Body of pancreas (tissue), 4 donors: ENCODE data around the gene MYMX. TPM values are rescaled to one million over a fixed set of nuclear protein-coding genes. Genes with fewer than 3 reads are reported as not detected.
A peak's percentile ranks its signal among the peaks of the same experiment; 100 is the strongest.
"Not testable (repeated sequence)": the region's sequence is repeated elsewhere in the genome, so short reads cannot be mapped to it uniquely, and the experiment has no call there.

Source experiments
- ATAC-seq: fragments of 150-250 bp; one replicate; pipeline ENCODE4 v1.9.1; 2016
- DNase-seq, 4 donors: peaks; one replicate each; pipeline ENCODE4 v3.0.0-alpha.2; 2019
- H3K27ac ChIP-seq, 4 donors: fragments of 200-600 bp; sonication (generic); 1 replicate in 3 of 4; 2 replicates in 1 of 4; pipeline versions ENCODE4 v1.5.1 to v1.6.1; 2016 to 2019; ENCODE audit warnings: mild to moderate bottlenecking in 1 of 4, mixed read lengths in 1 of 4, moderate library complexity in 1 of 4
- H3K27me3 ChIP-seq, 2 donors: fragments of 200-600 bp; sonication (generic); one replicate each; pipeline ENCODE4 v1.6.0; 2016; ENCODE audit warnings: mild to moderate bottlenecking in 1 of 2
- H3K36me3 ChIP-seq, 2 donors: fragments of 200-600 bp; sonication (generic); replicated peaks in 1 of 2; 2 replicates each; pipeline ENCODE4 v1.5.1; 2016; ENCODE audit warnings: low read depth in 2 of 2; ENCODE audit not compliant: insufficient read depth in 1 of 2
- H3K4me1 ChIP-seq: fragments of 200-600 bp; sonication (generic); one replicate; pipeline ENCODE4 v1.6.0; 2016
- H3K4me3 ChIP-seq, 2 donors: fragments of 200-600 bp; sonication (generic); 1 replicate in 1 of 2; 2 replicates in 1 of 2; pipeline ENCODE4 v1.5.1; 2016 to 2019
- H3K9me3 ChIP-seq, 3 donors: fragments of 200-600 bp; sonication (generic); 1 replicate in 2 of 3; 2 replicates in 1 of 3; pipeline ENCODE4 v1.5.1; 2016
- CTCF ChIP-seq, 7 experiments: fragments of 450-650 bp in 4 of 7; fragments of 200-600 bp in 3 of 7; sonication (generic) in 3 of 7; IDR thresholded peaks; one replicate each; pipeline ENCODE4 v1.5.1; 2016 to 2019; ENCODE audit warnings: antibody characterized with exemption in 7 of 7
- POLR2A ChIP-seq, 3 donors: fragments of 450-650 bp; IDR thresholded peaks; one replicate each; pipeline ENCODE4 v1.6.1; 2016; ENCODE audit warnings: antibody characterized with exemption in 3 of 3, mild to moderate bottlenecking in 2 of 3
- WGBS, 2 donors: methylation state at CpG; one replicate each; pipeline ENCODE4 v1.1.5; 2017; 5-methylcytosine and 5-hydroxymethylcytosine counted together
- intact Hi-C: fragments of 100-400 bp; cut with DNase I; formaldehyde crosslinking; loops from one replicate; pipeline ENCODE4 v1.15.1; 2023
- total RNA-seq, 2 donors: library from RNA; depleted of rRNA; stranded (reverse); fragments of >200 nt; gene quantifications; one replicate each; pipeline ENCODE4 v1.1.0, GENCODE V29; 2016

Gene MYMX
- total RNA-seq, 2 donors from 2014 or later, result 4.2 TPM; not detected in 1

DNA sequence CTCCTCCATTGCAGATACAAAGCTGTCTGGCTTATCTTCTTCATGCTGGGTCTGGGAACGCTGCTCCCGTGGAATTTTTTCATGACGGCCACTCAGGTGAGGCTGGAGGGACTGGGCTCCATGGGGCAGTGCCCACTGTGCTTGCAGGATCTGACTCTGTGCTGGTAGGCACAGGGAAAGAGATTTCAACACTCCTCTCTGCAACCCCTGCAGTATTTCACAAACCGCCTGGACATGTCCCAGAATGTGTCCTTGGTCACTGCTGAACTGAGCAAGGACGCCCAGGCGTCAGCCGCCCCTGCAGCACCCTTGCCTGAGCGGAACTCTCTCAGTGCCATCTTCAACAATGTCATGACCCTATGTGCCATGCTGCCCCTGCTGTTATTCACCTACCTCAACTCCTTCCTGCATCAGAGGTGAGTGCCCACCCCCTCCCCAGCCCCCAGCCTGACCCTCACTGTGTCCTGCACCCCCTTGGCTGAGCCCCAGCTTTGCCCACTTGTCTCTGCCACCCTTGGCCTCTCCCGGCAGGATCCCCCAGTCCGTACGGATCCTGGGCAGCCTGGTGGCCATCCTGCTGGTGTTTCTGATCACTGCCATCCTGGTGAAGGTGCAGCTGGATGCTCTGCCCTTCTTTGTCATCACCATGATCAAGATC lies 12.8 kb downstream of the MYMX start:
- no peak for ATAC-seq
- 66 to 69% methylated on average over 8 to 10 of the region's 11 CpGs for WGBS, 2 donors
- H3K27ac ChIP-seq, result no peak overlapping the region
- intact Hi-C loops, result loop anchor here (5.0 kb wide), 1 partner anchor 57 kb away; no protein-coding TSS in a partner anchor
- peaks cover 65% of the 10 kb centered on the region for H3K4me1 ChIP-seq
- TF ChIP-seq CTCF (IDR thresholded peaks at IDR 0.05) (no peak), POLR2A (IDR thresholded peaks at IDR 0.05) (no peak)
- no peaks in the 10 kb centered on the region for H3K27me3 ChIP-seq
- H3K36me3 ChIP-seq, result peaks cover 0 to 12% of the 10 kb centered on the region in 2 donors
- H3K9me3 ChIP-seq, result no peaks in the 10 kb centered on the region
- no peak overlapping the region for H3K4me3 ChIP-seq
- peak in 1 of 4 donors; percentile 32 for DNase-seq

DNA sequence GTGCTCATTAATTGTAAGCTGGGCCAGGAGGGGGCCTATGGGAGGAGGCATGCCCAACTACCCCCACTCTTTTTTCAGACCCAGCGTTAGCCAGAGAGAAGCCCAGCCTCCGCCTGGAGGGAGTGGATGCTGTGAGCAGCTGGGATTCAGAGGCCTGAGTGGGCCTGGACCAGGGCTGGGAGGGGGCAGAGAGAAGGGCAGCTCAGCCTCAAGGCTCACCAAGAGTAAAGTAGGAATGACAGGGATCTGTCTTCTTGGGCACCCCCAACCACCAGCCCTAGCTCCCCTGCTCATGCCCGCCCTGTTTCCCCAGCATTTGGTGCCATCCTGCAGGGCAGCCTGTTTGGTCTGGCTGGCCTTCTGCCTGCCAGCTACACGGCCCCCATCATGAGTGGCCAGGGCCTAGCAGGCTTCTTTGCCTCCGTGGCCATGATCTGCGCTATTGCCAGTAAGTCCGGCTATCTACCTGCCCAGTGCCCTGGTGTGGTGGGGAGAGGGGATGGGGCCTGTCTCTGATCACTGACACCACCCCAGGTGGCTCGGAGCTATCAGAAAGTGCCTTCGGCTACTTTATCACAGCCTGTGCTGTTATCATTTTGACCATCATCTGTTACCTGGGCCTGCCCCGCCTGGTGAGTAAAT lies 13.4 kb downstream of the MYMX start:
- DNase-seq, result no peak
- Histone ChIP-seq H3K36me3 (peaks cover 0 to 12% of the 10 kb centered on the region in 2 donors), H3K4me1 (peaks cover 65% of the 10 kb centered on the region), H3K9me3 (no peaks in the 10 kb centered on the region), H3K4me3 (no peak overlapping the region), H3K27me3 (no peaks in the 10 kb centered on the region), H3K27ac (no peak overlapping the region)
- 82 to 95% methylated on average over 3 to 9 of the region's 10 CpGs for WGBS, 2 donors
- TF ChIP-seq CTCF (IDR thresholded peaks at IDR 0.05) (no peak), POLR2A (IDR thresholded peaks at IDR 0.05) (no peak)
- intact Hi-C loops, result loop anchor here (5.0 kb wide), 1 partner anchor 58 kb away; no protein-coding TSS in a partner anchor
- ATAC-seq, result no peak

DNA sequence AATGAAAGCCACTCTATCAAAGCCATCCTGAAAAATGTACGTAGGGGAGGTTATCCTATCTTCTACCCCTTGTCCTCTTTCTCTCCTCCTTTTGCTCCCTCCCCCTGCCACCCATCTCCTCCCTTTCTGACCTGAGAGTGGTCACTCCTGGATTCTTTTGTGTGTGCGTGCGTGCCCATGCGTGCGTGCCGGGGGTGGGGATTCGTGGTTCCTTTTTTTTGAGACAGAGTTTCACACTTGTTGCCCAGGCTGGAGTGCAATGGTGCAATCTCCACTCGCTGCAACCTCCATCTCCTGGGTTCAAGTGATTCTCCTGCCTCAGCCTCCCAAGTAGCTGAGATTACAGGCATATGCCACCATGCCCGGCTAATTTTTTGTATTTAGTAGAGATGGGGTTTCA lies 14.7 kb downstream of the MYMX start:
- H3K4me1 ChIP-seq, result peaks cover 61% of the 10 kb centered on the region

DNA sequence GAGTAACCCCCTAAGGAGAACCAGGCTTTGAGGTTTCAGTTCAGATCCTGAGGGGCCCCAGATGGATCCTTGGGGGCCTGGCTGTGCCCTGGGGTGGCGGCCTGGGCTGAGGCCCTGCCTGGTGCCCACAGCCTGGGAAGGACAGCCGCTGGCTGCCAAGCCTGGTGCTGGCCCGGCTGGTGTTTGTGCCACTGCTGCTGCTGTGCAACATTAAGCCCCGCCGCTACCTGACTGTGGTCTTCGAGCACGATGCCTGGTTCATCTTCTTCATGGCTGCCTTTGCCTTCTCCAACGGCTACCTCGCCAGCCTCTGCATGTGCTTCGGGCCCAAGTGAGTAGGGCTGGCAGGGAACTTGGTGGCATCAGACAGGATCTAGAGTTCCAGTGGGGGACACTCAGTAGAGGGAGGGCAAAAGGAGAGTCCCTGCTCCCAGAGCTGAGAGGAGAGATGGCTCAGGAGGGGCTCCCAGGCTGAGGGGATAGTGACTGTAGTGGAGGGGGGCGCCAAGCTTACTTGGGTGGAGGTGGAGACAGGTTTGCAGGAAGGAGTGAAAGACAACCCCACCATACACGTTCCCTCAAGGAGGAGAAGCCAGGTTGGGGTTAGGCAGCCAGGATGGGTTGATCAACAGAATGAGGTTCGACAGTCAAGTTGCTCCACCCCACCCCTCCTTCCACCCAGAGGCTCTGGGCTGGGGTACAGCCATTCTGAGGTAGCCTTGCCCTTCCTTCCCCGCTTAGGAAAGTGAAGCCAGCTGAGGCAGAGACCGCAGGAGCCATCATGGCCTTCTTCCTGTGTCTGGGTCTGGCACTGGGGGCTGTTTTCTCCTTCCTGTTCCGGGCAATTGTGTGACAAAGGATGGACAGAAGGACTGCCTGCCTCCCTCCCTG lies 16.2 kb downstream of the MYMX start:
- Histone ChIP-seq H3K4me3 (no peak overlapping the region), H3K27me3 (no peaks in the 10 kb centered on the region), H3K4me1 (peaks cover 62% of the 10 kb centered on the region), H3K9me3 (no peaks in the 10 kb centered on the region), H3K27ac (peak overlapping the region in 3 of 4 donors; percentile 51 to 99 (median 77)), H3K36me3 (peaks cover 0 to 12% of the 10 kb centered on the region in 2 donors)
- no peak for ATAC-seq
- intact Hi-C loops, result loop anchor here (5.0 kb wide), 1 partner anchor 61 kb away; no protein-coding TSS in a partner anchor
- TF ChIP-seq CTCF (IDR thresholded peaks at IDR 0.05) (no peak), POLR2A (IDR thresholded peaks at IDR 0.05) (no peak)
- no peak for DNase-seq
- WGBS, 2 donors, result 81 to 95% methylated on average over 8 to 16 of the region's 16 CpGs

More for the DNA sequence above, 14.7 kb downstream of the MYMX start:
- 88 to 99% methylated on average over 8 to 9 of the region's 9 CpGs for WGBS, 2 donors
- H3K27ac ChIP-seq, H3K4me3 ChIP-seq, ATAC-seq, H3K27me3 ChIP-seq, DNase-seq, H3K9me3 ChIP-seq: not testable (repeated sequence)
- intact Hi-C loops, result loop anchor here (5.0 kb wide), 1 partner anchor 59 kb away; no protein-coding TSS in a partner anchor
- H3K36me3 ChIP-seq, result peaks cover 0 to 12% of the 10 kb centered on the region in 2 donors
